IPS-18a (cell line): ENCODE data around the gene MMP15.

Source experiments
- H3K27ac ChIP-seq: one replicate; pipeline ENCODE4 v1.5.1; 2013; ENCODE audit warnings: low read length
- H3K27me3 ChIP-seq: one replicate; pipeline ENCODE4 v1.6.1; 2013; ENCODE audit warnings: mild to moderate bottlenecking, low read length; ENCODE audit not compliant: control insufficient read depth, insufficient read depth
- H3K36me3 ChIP-seq: one replicate; pipeline ENCODE4 v1.6.1; 2013; ENCODE audit warnings: low read depth, low read length; ENCODE audit not compliant: control insufficient read depth
- H3K4me1 ChIP-seq: one replicate; pipeline ENCODE4 v1.6.1; 2013; ENCODE audit warnings: low read depth, low read length; ENCODE audit not compliant: control insufficient read depth
- H3K4me3 ChIP-seq: one replicate; pipeline ENCODE4 v1.5.1; 2013; ENCODE audit warnings: low read length
- H3K9ac ChIP-seq: one replicate; pipeline ENCODE4 v1.6.1; 2013; ENCODE audit warnings: mild to moderate bottlenecking, low read length, moderate library complexity
- H3K9me3 ChIP-seq: one replicate; pipeline ENCODE4 v1.6.1; 2013; ENCODE audit warnings: low read depth, low read length; ENCODE audit not compliant: control insufficient read depth

Gene MMP15

DNA sequence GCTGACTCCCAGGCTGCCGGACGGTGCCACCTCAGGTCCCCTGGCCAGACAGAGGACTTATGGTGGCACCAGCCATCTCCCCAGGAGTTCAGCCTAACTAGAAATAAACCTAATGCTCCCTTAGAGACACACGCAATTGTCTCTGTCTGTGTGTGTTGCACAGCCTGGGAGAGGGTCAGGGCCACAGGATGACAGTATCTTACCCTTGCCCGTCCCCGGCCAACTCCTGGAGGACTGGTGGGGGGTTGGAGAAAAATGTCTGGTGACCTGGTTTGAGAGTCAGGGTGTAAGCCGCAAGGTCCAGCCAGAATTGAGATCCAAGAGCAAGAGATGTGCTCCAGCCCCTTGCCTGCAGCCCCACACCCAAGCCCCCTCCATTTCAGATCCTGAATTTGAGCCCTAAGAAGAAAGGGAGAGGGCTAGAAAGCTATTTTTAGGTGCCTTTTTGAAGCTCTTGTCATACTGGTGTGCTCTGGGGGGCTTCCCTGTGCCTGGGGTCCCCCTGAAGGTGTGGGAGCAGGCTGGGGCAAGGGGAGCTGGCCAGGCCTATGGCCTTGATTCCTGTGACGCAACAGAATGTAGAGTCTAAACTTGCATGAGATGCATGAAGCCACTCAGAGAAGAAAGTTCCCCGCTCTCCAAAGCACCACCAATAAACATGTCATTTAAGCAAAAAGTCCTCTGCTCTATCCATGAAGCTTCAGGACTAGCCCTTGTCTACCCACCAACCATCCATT, 37.9 kb upstream of the MMP15 start:
- no peaks in the 10 kb centered on the region for H3K36me3 ChIP-seq
- H3K4me1 ChIP-seq, result no peaks in the 10 kb centered on the region
- H3K9me3 ChIP-seq, result no peaks in the 10 kb centered on the region
- H3K27me3 ChIP-seq, result peaks cover 42% of the 10 kb centered on the region
- H3K27ac ChIP-seq, result no peak overlapping the region
- H3K4me3 ChIP-seq, result no peak overlapping the region
- H3K9ac ChIP-seq, result no peak overlapping the region

DNA sequence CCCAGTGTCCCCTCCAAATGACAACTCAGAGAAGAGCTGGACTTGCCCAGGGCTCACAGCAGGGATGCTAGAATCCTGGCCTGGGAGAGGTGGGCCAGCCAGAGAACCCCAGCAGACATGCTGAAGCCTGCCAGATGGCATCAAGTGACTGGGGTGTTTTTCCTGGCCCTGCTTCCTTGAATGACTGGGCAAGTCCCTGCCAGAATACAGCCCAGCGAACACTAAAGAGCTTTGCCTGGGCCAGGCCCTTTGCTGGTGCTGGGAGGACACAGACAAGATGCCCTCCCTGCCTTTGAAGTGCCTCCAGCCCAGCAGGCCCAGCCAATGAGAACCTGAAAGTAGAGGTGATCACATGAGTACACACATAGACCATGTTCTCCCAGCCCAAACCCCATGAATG, 36.6 kb upstream of the MMP15 start:
- Histone ChIP-seq H3K9ac (no peak overlapping the region), H3K9me3 (no peaks in the 10 kb centered on the region), H3K27ac (no peak overlapping the region), H3K4me1 (no peaks in the 10 kb centered on the region), H3K36me3 (no peaks in the 10 kb centered on the region), H3K4me3 (no peak overlapping the region), H3K27me3 (peaks cover 37% of the 10 kb centered on the region)

DNA sequence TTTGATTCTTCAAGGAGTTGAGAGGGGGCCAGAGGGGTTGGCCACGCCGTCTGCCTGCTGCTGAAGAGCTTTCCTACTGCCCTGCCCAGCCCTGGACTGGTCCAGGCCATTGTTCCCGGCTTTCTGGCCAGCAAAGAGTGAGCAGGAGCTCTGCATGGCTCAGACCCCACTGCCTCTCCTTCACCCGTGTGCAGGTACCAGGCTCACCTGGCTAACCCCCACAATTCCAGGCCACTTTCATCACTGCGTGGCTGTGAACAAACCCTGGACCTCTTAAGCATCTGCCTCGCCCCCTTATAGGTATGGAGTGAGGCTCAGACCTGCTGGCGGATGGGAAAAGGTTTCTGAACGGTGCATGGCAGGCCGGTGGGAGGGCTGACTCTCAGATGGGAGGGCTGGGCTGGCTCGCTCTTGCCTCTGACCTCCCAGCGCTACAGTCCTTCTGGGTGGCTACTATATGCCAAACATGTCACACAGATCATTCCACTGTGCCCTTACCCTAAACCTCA, 33.9 kb upstream of the MMP15 start:
- no peak overlapping the region for H3K27ac ChIP-seq
- no peak overlapping the region for H3K9ac ChIP-seq
- H3K9me3 ChIP-seq, result no peaks in the 10 kb centered on the region
- no peaks in the 10 kb centered on the region for H3K36me3 ChIP-seq
- no peak overlapping the region for H3K4me3 ChIP-seq
- peaks cover 13% of the 10 kb centered on the region for H3K27me3 ChIP-seq
- no peaks in the 10 kb centered on the region for H3K4me1 ChIP-seq

DNA sequence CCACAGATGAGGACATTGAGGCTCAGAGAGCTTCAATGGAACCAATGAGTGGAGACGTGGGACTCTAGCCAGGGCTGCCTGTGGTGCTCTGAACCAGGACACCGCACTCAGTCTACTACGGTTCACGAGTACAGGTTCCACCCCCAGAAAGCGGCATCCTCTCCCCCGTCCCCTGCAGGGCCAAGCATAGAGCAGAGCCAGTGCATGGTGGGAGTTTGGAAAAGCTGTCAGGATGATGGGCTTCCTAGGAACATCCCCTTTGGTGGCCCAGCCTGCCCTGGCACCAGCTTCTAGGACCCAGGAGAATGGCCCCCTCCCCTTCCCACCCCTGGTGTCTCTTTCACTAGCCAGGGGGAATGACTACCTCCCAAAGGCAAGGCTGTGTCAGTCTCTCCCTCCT, 33.5 kb upstream of the MMP15 start:
- Histone ChIP-seq H3K27me3 (peaks cover 8% of the 10 kb centered on the region), H3K36me3 (no peaks in the 10 kb centered on the region), H3K4me3 (no peak overlapping the region), H3K4me1 (no peaks in the 10 kb centered on the region), H3K9me3 (no peaks in the 10 kb centered on the region), H3K27ac (no peak overlapping the region), H3K9ac (no peak overlapping the region)

- Histone ChIP-seq H3K4me3 (no peak overlapping the region), H3K36me3 (no peaks in the 10 kb centered on the region), H3K27ac (no peak overlapping the region), H3K27me3 (no peaks in the 10 kb centered on the region), H3K9ac (no peak overlapping the region), H3K9me3 (no peaks in the 10 kb centered on the region), H3K4me1 (no peaks in the 10 kb centered on the region)
Observed at GRCh38 chr16:57993438-57993837, 32.1 kb upstream of the MMP15 start.

GRCh38 chr16:57993897-57994296, 31.7 kb upstream of the MMP15 start:
- Histone ChIP-seq H3K4me1 (no peaks in the 10 kb centered on the region), H3K4me3 (no peak overlapping the region), H3K9ac (no peak overlapping the region), H3K27ac (no peak overlapping the region), H3K27me3 (no peaks in the 10 kb centered on the region), H3K36me3 (no peaks in the 10 kb centered on the region), H3K9me3 (no peaks in the 10 kb centered on the region)

DNA sequence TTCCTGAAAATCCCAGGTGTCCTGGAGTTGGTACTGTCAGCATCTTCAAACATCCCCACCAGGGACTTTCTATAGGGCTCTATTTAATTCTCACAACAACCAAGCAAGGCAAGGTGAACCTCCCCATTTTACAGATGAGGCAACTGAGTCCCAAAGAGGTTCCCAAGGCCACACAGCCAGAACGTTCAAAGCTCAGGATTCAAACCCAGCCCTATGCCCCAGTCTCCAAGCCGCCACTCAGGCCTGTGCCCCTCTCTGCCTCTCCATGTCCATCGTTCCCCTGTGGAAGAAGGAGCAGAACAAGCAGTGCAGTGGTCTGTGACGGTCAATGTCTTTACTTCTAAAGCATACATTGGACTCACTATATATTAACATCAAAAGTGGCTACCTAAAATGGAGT, 31.2 kb upstream of the MMP15 start:
- Histone ChIP-seq H3K27ac (no peak overlapping the region), H3K27me3 (no peaks in the 10 kb centered on the region), H3K9me3 (no peaks in the 10 kb centered on the region), H3K4me1 (peaks cover 3% of the 10 kb centered on the region), H3K36me3 (no peaks in the 10 kb centered on the region), H3K4me3 (no peak overlapping the region), H3K9ac (no peak overlapping the region)

GRCh38 chr16:57994778-57995177, 30.8 kb upstream of the MMP15 start:
- no peak overlapping the region for H3K27ac ChIP-seq
- no peaks in the 10 kb centered on the region for H3K36me3 ChIP-seq
- H3K9me3 ChIP-seq, result no peaks in the 10 kb centered on the region
- no peaks in the 10 kb centered on the region for H3K27me3 ChIP-seq
- H3K4me1 ChIP-seq, result peaks cover 7% of the 10 kb centered on the region
- H3K9ac ChIP-seq, result no peak overlapping the region
- no peak overlapping the region for H3K4me3 ChIP-seq

DNA sequence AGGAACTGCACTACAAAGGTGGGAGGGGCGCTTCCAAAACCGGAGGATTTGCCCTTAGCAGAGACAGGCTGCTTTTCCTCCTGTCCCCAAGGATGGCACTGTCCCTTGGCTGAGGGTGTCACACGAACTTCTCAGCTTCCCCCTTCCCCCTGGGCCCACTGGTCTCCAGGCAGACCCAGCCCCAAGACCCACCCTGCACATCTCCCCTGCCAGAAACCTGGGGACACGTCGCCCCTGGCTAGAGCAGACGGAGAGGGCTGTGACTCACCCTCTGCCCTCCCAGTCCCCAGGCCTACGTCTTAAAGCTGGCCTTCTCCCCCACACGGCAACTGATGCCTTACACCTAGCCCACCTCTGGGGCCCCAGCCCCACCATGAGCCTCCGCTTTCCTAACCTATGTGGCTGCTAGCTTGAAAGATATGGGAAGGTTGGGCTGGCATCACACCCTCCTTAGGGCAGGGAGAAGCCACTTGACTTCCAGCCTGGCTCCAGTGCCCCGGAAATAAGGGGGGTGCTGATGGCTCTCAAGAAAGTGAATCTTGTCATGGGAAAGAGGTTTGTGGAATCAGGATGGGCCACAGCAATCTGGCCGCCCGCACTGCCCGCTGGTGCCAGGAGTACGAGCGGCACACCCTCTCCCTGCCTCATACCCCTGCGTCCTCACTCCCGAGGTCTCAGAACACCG, 29.7 kb upstream of the MMP15 start:
- H3K36me3 ChIP-seq, result no peaks in the 10 kb centered on the region
- H3K27ac ChIP-seq, result no peak overlapping the region
- H3K9ac ChIP-seq, result no peak overlapping the region
- no peaks in the 10 kb centered on the region for H3K9me3 ChIP-seq
- no peaks in the 10 kb centered on the region for H3K27me3 ChIP-seq
- H3K4me3 ChIP-seq, result no peak overlapping the region
- H3K4me1 ChIP-seq, result peaks cover 7% of the 10 kb centered on the region

DNA sequence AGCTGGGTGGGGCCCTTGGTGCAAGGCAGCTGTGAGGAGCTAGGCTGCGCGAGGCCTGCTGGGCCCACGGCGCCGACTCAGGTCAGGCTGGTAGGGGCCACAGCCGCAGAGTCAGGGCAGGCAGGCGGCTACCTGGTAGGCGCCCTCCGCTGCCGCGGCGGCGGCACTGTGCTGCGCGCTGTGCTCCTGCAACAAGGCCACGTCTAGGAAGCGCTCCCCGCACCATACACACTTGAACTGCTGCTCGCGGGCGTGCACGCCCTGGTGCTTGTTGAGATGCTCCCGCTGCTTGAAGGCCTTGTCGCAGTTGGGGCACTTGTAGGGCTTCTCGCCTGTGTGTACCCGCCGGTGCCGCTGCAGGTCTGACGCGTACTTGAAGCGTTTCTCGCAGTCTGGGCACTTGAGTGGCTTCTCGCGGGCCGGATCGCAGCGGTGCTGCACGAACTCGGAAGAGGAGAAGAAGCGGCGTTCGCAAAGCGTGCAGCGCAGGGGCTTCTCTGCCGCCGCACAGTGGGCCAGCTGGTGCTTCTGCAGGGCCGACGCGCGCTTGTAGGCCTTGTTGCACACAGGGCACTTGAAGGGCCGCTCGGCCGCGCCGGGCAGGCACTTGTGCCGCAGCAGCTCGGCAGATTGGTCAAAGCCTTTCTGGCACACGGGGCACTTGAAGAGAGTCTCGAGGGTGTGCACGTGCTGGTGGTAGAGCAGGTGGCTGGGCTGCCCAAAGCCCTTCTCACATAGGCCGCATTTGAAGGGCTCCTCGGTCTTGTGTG, 29.0 kb upstream of the MMP15 start:
- H3K36me3 ChIP-seq, result no peaks in the 10 kb centered on the region
- no peaks in the 10 kb centered on the region for H3K9me3 ChIP-seq
- no peaks in the 10 kb centered on the region for H3K27me3 ChIP-seq
- H3K9ac ChIP-seq, result no peak overlapping the region
- no peak overlapping the region for H3K27ac ChIP-seq
- H3K4me1 ChIP-seq, result peaks cover 7% of the 10 kb centered on the region
- no peak overlapping the region for H3K4me3 ChIP-seq

- Histone ChIP-seq H3K9ac (no peak overlapping the region), H3K4me1 (peaks cover 12% of the 10 kb centered on the region), H3K27me3 (no peaks in the 10 kb centered on the region), H3K4me3 (no peak overlapping the region), H3K9me3 (no peaks in the 10 kb centered on the region), H3K27ac (no peak overlapping the region), H3K36me3 (no peaks in the 10 kb centered on the region)
Observed at GRCh38 chr16:57997176-57997527, 28.4 kb upstream of the MMP15 start.
